GM18868 (cell line): ENCODE data around the gene RBM7.
A peak's percentile ranks its signal among the peaks of the same experiment; 100 is the strongest.

ENCODE experiments used
- ATAC-seq: cut with Tn5 transposase; IDR thresholded peaks from one replicate; pipeline ENCODE4 v1.9.1; 2021; ENCODE audit warnings: mild to moderate bottlenecking, moderate library complexity; ENCODE audit not compliant: unreplicated experiment

RBM7 gene, protein sequence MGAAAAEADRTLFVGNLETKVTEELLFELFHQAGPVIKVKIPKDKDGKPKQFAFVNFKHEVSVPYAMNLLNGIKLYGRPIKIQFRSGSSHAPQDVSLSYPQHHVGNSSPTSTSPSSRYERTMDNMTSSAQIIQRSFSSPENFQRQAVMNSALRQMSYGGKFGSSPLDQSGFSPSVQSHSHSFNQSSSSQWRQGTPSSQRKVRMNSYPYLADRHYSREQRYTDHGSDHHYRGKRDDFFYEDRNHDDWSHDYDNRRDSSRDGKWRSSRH

DNA sequence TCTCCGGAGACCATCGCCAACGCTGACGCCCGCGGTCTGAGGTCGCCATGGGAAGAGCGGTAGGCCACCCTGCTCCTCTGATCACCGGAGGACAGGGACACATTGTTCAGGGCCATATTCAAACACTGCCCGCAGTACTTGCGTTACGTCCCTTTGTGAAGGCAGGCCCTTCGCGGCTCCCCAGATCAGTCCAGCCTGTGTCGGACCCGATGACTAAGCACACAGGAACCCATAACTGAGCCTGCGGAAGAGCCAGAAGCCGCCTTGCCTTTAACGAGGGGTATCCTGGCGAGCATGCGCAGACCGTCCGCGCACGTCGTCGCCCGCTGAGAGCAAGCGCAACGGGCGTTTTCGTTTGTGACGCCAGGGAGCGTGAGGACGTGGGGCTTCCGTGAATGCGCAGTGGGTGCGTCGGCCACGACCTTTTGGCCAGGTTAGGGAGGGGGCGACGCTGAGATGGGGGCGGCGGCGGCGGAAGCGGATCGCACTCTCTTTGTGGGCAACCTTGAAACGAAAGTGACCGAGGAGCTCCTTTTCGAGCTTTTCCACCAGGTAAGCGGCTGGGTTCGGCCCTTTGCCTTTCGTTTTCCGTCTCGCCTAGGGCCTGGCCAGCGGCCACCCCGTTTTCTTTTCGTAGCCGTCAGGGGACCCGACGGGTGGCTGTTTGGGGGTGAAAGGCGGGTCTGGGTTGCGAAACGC, at the start of gene RBM7, which contains the start of gene C11orf71:
Gene RBM7, plus strand, starts transcription at position 451 of the 699 bp plus-strand sequence. Its CDS starts 6 bp downstream, at position 457.
Gene C11orf71, minus strand, starts transcription at position 296 of the 699 bp plus-strand sequence. Its CDS starts 180 bp downstream, at position 116.
- peak; percentile 96 for ATAC-seq

DNA sequence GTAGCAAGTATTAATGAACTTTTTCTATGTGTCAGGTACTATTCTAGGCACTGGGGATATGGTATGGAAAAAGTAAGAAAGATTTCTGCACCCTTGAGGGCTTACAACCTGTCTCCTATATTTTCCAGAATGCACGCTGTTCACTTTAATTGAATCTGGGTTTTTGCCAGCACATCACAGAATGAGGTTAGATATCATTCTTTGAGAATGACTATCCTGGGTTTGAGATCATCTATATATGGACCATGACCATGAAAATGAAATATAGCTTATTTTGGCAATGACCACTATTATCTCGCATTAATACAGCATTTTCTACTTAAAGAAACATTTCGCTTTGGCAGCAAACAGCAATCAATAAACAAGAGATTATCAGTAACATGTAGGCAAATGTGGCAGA, 47.0 kb upstream of the RBM7 start:
- ATAC-seq = no peak

DNA sequence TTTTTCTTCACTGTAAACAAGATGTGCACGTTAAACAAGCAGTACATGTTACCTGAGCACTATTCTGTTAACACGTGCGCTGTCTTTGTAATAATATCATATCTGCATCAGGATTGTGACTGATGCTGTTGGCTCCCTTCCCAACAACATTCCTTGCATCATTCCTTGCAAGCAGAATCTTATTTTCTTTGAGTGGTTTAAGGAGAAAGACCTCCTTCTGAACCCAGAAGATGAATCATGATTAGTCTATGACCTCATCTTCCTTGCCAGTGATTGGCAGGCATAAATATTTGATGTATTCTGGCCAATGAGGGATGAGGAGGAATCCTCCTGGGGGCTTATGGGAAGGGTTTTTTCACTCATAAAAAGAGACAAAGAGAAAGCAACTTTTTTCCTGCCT, 46.4 kb upstream of the RBM7 start:
- ATAC-seq = no peak

DNA sequence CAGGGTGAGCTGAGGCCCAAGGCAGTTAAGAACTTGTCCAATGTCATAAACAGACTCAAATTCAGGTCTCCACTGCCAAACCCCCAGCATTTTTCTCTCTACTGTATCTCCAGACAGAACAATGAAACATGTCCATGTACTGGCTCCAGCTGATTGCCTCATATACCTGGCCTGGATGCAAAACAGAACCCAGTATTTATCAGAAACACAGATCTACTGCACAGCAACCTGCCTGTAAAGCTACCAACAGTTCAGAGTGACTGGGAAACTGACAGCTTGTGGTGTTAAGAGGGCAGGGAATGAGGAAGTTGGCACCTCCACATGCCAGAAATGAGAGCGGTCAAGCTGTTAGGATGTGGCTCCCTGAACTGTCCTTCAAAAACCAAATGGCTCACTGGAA, 41.8 kb upstream of the RBM7 start:
- ATAC-seq = no peak

DNA sequence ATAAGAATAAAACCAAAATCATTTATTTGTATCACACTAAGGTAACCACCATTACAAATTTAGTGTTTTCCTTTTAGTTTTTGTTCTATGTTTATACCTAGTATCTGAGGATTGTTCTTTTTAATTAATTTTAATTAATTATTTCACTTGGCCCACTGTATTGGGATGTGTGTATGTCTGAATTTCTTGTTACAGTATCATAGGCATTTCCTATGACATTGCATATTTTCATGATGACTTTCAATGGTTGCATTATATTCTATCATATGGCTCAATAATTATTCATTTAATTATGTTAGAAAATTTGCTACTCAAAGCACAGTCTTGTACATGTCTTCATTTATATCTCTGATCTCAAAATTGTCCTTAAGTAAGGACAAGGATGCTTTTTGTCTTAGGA, 41.1 kb upstream of the RBM7 start:
- ATAC-seq = no peak

DNA sequence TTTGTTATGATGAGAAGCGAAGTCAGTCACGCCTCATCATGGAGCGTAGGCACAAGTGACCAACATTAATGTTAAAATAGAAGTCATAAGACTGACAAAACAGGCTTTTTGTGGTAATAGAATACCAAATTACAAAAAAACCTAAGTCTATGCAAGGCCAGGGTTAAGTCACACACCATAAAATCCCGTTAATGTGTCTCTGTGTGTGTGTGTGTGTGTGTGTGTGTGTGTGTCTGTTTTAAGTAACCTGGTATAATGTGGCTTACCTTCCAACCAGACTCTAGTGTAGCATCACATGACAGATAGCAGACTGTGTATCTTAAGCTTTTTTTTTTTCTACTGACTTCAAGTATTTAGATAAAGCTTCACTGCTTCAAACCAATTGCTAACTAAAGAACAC, 38.1 kb upstream of the RBM7 start:
- no peak for ATAC-seq

DNA sequence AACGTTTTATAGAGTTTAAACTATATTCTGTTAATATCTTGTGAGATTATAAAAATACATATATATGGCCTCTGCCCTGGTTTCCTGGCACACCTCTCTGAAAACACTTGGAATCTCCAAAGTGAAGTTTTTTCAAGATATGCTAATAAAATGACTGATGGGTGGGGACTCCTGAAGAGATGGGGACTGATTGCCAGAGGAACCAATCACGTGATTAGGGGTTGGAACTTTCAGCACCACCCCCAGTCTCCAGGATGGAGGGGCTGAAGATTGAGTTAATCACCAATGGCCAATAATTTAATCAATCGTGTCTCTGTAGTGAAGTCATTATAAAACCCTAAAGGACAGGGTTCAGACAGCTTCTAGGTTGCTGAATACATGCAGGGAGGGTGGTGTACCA, 37.5 kb upstream of the RBM7 start:
- ATAC-seq = no peak

DNA sequence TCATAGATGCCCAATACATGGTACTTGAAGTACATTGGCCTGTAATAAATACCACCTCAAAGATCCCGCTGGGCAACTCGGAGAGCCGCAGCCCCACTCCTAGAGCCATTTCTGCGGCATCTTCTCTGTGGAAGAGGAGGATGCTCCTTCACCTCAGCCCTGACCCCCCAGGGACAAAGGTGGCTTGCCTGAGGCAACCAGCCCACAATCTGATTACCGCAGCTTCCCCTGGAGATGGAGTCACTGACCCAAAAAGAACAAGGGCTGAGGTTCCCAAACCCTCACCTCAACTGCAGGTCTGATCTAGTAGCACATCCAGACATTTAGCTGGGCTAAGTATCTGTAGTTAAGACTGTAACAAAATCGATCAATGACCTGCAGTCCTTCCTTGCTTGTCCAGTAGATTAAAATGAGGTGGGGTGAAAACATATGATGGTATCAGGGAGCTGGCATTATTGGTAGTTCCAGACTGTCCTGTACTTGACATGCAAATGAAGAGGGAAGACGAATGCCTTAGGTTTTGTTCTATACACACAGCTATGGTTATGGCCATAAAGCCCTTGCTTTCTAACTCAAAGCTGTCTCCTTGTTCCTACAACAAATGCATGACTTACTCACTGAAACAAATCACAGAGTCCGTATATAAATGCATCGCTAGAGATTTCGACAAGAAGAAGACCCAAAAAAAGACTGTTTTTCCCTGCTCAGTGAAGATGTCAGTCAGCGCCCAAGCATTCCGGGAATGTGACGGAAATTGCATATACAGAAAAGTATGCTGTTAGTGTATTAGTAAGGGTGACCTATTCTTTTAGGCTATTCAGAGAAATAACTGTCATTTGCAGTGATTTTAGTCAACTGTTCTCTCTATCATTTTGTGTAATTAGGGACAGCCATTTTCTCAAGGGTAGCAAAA, 33.9 kb upstream of the RBM7 start:
- ATAC-seq = no peak

DNA sequence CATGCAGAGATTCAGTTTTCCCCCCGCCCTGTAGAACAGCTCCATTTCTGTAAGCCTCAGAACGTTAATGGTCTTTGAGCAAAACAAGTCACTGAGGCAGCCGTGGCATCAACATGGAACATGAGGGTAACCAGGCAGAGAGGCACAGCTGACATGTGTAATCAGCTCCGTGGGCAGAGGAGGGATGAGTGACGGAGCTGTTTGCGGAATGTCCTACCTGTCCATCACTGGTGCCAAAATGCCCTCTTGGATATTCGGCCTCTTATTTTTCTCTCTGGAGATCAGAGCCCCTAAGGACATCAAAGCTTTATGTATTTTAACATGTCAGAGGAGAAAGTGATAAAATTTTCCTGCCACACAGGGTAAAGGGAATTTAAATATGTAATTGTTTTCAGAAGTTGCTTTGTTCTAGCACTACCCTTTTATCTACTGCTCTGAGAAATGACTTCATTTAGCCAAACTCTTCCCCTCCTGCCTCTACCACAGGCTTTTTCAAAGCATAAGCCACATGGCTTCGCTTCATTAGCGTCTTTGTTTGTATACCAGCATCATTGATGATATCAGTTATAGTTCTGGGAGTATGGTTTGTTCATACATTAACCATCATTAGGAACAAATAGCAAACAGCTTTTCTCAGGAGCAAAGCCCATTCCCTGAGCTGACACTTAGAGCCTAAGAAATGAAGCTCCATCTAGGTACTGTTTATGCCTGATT, 33.1 kb upstream of the RBM7 start:
- ATAC-seq = no peak

DNA sequence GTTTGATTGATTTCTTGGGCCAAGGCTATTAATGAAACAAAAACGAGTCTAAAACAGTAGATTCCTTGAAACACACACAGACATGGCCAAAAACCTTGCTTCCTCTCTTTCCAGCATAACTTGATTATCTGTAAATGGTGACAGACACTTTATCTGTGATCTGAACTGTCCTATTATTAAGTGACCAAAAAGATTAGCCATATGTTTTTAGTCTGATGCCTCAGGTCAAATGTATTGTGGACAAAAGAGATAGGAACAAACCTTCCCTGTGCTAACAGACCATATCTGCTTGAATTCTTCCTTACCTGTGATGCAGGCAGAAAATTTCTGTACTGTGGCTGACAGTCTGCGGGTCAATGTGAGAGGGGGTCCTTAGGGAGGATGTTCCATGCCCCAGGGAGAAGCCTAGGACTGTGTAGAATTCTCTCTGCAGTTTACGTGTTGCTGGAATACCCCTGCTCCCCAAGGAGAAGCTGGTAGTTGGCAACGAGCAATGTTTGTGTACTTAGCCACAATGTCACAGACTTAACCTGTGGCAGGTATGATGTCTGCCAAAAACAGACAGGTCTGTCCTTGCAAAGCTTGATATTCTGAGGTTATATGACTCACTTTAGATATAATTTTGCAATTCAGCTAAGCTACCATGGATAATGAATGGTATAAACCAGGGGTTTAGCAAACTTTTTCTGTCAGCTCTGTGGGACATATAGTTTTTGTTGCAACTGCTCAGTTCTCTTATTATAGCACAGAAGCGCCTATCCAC, 31.4 kb upstream of the RBM7 start:
- no peak for ATAC-seq

DNA sequence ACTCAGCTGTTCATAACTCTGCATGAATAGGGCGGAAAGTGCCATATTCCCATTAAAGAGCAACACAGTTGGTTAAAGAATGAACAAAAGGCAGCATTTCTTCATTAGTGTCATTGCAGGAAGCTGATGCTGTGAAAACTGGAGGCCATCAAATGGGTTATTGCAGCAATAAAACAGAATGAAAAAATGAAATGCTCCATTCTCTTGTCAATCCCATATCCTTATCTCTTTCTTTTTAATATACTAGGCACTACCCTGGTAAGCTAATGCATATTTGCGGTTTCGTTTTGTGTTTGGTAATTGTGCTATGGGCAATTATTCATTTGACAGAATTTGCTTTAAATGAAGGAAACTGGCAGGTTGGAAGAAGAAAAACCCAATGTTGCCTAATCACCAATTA, 25.4 kb upstream of the RBM7 start:
- no peak for ATAC-seq

DNA sequence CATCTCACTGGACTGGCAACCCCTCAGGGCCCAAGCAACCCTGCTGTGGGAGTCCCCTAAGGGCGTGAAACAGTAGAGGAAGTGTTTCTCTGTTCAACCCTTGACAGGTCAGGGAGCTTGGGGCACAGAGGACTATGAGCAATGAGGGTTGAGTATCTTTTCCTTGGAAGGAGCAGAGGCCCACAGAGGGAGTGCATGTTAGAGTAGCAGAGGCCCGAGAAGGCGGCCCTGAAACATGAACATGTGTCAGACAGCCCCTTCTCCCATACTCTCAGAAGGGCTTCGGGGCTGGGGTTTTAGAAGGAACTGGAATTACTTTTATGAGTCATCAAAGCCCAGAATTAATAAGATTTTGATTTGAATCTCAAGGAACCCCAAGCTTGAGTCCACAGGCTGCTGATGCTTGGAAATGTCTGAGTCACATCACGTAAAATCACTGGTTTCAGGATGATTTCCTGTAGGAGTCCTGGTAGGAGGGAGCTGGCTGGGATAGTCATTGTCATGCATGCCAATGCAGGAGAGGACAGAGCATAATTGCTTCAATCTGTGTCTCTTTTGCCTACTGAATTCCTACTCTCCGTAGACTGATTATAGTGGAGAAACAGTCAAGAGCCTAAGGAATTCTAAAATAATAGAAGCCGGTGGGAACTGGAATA, 22.7 kb upstream of the RBM7 start:
- no peak for ATAC-seq

DNA sequence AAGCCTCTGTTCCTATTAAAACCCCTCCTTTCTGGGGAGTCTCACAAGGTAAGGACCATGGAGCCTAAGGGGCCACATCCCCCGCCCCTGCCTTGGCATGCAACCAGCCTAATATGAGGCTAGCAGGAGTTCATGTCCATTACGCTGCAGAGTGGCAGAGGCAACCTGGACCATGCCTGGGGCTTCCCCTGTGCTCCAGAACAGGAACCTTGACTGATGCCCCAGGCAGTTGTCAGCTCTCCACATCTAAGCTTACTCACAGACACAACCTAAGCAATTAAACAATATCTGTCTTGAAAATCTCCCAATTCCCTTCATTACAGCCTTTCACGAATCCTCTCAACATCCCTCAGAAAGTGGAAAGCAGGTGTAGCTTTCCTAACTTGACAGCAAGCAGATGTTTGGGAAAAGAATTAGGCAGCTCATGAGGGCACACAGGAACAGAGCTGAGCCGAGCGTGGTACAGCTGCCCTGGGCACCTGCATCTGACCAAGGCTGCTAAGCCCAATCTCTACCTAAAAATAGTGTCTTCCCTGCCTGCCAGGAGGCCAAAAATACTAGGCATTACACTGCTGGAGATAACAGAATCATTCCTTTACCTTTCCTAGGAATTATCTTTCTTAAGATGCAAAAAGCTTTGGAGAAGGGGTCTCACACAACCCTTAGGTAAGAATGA, 20.9 kb upstream of the RBM7 start:
- ATAC-seq = no peak

DNA sequence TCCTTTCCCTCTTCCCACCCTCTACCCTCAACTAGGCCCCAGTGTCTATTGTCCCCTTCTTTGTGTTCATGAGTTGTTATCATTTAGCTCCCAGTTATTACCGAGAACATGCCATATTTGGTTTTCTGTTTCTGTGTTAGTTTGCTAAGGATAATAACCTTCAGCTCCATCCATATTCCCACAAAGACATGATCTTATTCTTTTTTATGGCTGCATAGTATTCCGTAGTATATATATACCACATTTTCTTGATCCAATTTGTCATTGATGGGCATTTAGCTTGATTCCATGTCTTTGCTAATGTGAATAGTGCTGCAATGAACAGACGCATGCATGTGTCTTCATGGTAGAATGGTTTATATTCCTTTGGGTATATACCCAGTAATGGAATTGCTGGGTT, 18.0 kb upstream of the RBM7 start:
- ATAC-seq = no peak

DNA sequence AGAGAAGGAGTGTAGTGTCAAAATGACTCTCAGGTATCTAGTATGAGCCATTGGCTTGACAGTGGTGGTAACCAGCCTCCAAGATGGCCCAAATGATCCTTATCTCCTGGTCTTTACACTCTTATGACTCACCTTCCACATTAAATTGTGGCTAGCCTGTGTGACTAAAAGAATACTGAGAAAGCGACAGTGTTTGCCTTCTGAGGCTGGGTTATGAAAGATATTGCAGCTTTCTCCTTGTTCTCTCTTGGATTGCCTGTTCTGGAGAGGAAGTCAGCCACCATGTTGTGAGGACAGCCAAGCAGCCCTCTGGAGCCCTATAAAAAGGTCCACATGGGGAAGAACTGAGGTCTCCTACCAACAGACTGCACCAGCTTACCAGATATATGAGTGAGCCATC, 16.0 kb upstream of the RBM7 start:
- ATAC-seq = no peak

DNA sequence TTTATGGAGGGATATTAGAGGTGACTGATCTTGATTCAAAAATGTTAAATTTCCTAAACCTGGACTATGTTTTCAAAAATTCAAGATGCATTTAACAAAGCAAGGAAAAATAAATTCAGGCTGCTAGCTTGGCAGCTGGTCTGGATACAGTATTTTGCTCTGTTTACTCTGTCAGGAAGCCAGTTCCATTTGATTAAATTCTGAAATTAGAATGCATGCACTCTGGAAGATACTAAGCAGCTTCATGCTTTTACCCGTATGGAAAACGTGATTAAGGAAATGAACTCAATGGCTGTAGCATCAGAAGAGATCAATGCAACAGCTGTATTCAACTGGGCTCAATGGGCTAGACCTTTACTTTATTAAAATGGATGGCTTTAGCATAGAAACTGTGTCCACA, 14.3 kb upstream of the RBM7 start:
- ATAC-seq = no peak

DNA sequence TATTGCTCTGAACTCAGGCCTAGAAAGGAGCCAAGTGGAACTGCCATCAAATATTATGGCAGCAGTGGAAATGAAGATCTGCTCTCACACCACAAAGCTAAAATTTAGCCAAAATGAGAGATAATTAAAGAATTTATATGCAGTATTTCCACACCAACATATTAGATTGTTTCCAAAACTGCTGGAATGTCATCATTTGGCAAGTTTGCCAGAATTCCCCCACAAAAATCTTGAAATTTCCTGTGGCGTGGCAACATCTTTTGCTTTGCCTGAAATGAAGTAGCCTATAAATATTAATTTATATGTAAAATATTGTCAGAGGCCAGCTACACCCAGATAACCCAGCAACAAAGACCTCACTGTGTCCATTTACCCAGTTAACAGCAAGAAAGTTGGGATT, 13.9 kb upstream of the RBM7 start:
- ATAC-seq = no peak

DNA sequence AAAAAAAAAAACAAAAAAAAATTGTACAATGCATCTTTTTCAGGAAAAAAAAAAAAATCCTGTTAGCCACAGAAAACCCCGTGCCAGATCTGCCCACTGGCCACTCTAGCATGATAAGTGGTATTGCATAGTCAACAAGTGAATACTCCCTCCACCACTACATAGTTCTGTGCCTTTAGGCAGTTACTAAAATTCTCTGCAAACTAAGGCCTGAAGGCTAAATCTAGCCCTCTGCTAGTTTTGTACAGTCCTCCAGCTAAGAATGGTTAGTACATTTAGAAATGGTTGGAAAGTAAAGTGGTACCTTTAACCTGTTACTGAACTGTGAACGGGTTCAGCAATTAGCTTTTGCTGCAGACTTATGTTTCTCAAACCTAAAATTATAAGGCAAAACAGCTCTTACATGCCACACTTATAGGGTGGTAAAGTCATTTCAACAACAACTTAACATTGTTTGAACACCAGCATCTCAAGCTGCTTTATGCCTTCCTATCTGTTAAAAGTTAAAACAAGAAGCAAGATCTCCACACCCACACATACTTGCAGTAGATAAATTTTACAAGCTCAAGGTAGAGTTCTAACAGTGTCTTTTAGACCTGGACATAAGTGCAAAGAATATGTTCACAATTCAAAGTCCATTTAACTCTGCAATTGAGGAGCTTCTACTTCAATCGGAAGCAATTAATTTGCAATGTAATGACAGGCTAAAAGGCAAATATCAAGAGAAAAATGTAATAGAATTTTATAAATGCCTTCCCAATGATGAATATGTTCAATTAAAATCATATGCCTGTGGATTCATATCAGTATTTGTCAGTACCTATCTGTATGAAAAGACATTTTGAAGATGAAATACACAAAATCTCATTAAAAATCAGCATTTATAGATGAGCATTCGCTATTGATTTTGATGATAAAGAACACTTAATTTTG, 7.5 kb upstream of the RBM7 start:
- no peak for ATAC-seq
